Activated naive CD8-positive, alpha-beta T cell treated with anti-CD3 and anti-CD28 coated beads for 36 hours (primary cell): ENCODE data around the gene DCLRE1B. TPM values are rescaled to one million over a fixed set of nuclear protein-coding genes. Genes with fewer than 3 reads are reported as not detected.
A peak's percentile ranks its signal among the peaks of the same experiment; 100 is the strongest.

Experiments used
- DNase-seq: peaks from one replicate; pipeline ENCODE4 v3.0.0; 2021
- H3K27ac Mint-ChIP-seq: one replicate; pipeline ENCODE4 v1.8.0; 2022; ENCODE audit warnings: mild to moderate bottlenecking, moderate library complexity, mixed read lengths
- H3K27me3 Mint-ChIP-seq: one replicate; pipeline ENCODE4 v1.8.0; 2022; ENCODE audit warnings: mild to moderate bottlenecking, mixed read lengths
- H3K36me3 Mint-ChIP-seq: one replicate; pipeline ENCODE4 v1.8.0; 2021; ENCODE audit warnings: mild to moderate bottlenecking, mixed read lengths
- H3K4me1 Mint-ChIP-seq: one replicate; pipeline ENCODE4 v1.8.0; 2021; ENCODE audit warnings: mixed read lengths
- H3K4me3 Mint-ChIP-seq: one replicate; pipeline ENCODE4 v1.8.0; 2022; ENCODE audit warnings: mild to moderate bottlenecking, moderate library complexity, mixed read lengths
- H3K9me3 Mint-ChIP-seq: one replicate; pipeline ENCODE4 v1.8.0; 2022; ENCODE audit warnings: mixed read lengths
- total RNA-seq, 2 experiments: library from RNA; stranded (reverse); gene quantifications; one replicate each; pipeline ENCODE4 v1.2.3, GENCODE V29; 2021

DCLRE1B gene
- total RNA-seq, 2 experiments from 2014 or later = 25.2 to 26.5 TPM

- Mint-ChIP-seq H3K36me3 (peaks cover 8% of the 10 kb centered on the region), H3K27me3 (no peaks in the 10 kb centered on the region), H3K4me3 (peak within 1 kb of the TSS; percentile 95), H3K9me3 (no peaks in the 10 kb centered on the region), H3K4me1 (peaks cover 42% of the 10 kb centered on the region), H3K27ac (peak within 1 kb of the TSS; percentile 99)
- DNase-seq = peak; percentile 93
These were observed 24.0 kb downstream of the DCLRE1B start, which contains the start of gene HIPK1 for GRCh38 chr1:113928941-113929749. Gene HIPK1, plus strand, starts transcription at chr1:113929324.

- H3K27me3 Mint-ChIP-seq = no peaks in the 10 kb centered on the region
- H3K9me3 Mint-ChIP-seq = no peaks in the 10 kb centered on the region
- H3K4me3 Mint-ChIP-seq = peak overlapping the region; percentile 90
- peak overlapping the region; percentile 95 for H3K27ac Mint-ChIP-seq
- H3K36me3 Mint-ChIP-seq = peaks cover 8% of the 10 kb centered on the region
- peak; percentile 76 for DNase-seq
- peaks cover 46% of the 10 kb centered on the region for H3K4me1 Mint-ChIP-seq
These were observed 24.8 kb downstream of the DCLRE1B start for GRCh38 chr1:113929750-113930498.

- Mint-ChIP-seq H3K27ac (peak overlapping the region; percentile 95), H3K27me3 (no peaks in the 10 kb centered on the region), H3K9me3 (no peaks in the 10 kb centered on the region), H3K4me1 (peaks cover 52% of the 10 kb centered on the region), H3K36me3 (peaks cover 15% of the 10 kb centered on the region), H3K4me3 (peak overlapping the region; percentile 90)
- peak; percentile 75 for DNase-seq
These were observed 25.5 kb downstream of the DCLRE1B start for GRCh38 chr1:113930499-113931161.

- DNase-seq = no peak
- Mint-ChIP-seq H3K27ac (peak overlapping the region; percentile 95), H3K27me3 (no peaks in the 10 kb centered on the region), H3K9me3 (no peaks in the 10 kb centered on the region), H3K4me3 (peak overlapping the region; percentile 90), H3K36me3 (peaks cover 17% of the 10 kb centered on the region), H3K4me1 (peaks cover 60% of the 10 kb centered on the region)
These were observed 26.3 kb downstream of the DCLRE1B start for GRCh38 chr1:113931451-113931851.

GRCh38 chr1:113934006-113934405 is 28.9 kb downstream of the DCLRE1B start:
- peak overlapping the region; percentile 90 for H3K4me3 Mint-ChIP-seq
- H3K4me1 Mint-ChIP-seq = peaks cover 71% of the 10 kb centered on the region
- H3K27me3 Mint-ChIP-seq = no peaks in the 10 kb centered on the region
- peaks cover 23% of the 10 kb centered on the region for H3K36me3 Mint-ChIP-seq
- H3K27ac Mint-ChIP-seq = peak overlapping the region; percentile 95
- DNase-seq = no peak
- H3K9me3 Mint-ChIP-seq = no peaks in the 10 kb centered on the region

GRCh38 chr1:113934511-113935055 is 29.5 kb downstream of the DCLRE1B start:
- DNase-seq = no peak
- peaks cover 76% of the 10 kb centered on the region for H3K4me1 Mint-ChIP-seq
- peaks cover 23% of the 10 kb centered on the region for H3K36me3 Mint-ChIP-seq
- no peaks in the 10 kb centered on the region for H3K9me3 Mint-ChIP-seq
- H3K27me3 Mint-ChIP-seq = no peaks in the 10 kb centered on the region
- peak overlapping the region; percentile 90 for H3K4me3 Mint-ChIP-seq
- H3K27ac Mint-ChIP-seq = peak overlapping the region; percentile 36

GRCh38 chr1:113935176-113935575 is 30.1 kb downstream of the DCLRE1B start:
- H3K27me3 Mint-ChIP-seq = no peaks in the 10 kb centered on the region
- H3K4me3 Mint-ChIP-seq = no peak overlapping the region
- no peak for DNase-seq
- H3K27ac Mint-ChIP-seq = peak overlapping the region; percentile 32
- H3K9me3 Mint-ChIP-seq = no peaks in the 10 kb centered on the region
- peaks cover 23% of the 10 kb centered on the region for H3K36me3 Mint-ChIP-seq
- peaks cover 82% of the 10 kb centered on the region for H3K4me1 Mint-ChIP-seq

GRCh38 chr1:113935970-113936369 is 30.8 kb downstream of the DCLRE1B start:
- H3K9me3 Mint-ChIP-seq = no peaks in the 10 kb centered on the region

GRCh38 chr1:113937146-113937545 is 32.0 kb downstream of the DCLRE1B start:
- Mint-ChIP-seq H3K4me1 (peaks cover 86% of the 10 kb centered on the region), H3K27ac (peak overlapping the region; percentile 73), H3K36me3 (peaks cover 37% of the 10 kb centered on the region), H3K4me3 (peak overlapping the region; percentile 52), H3K9me3 (no peaks in the 10 kb centered on the region), H3K27me3 (no peaks in the 10 kb centered on the region)
- DNase-seq = no peak

More at GRCh38 chr1:113935970-113936369, 30.8 kb downstream of the DCLRE1B start:
- Mint-ChIP-seq H3K27ac (peak overlapping the region; percentile 32), H3K4me3 (no peak overlapping the region), H3K4me1 (peaks cover 89% of the 10 kb centered on the region), H3K36me3 (peaks cover 29% of the 10 kb centered on the region), H3K27me3 (no peaks in the 10 kb centered on the region)
- no peak for DNase-seq

GRCh38 chr1:113938192-113938591 is 33.1 kb downstream of the DCLRE1B start:
- Mint-ChIP-seq H3K9me3 (no peaks in the 10 kb centered on the region), H3K27me3 (no peaks in the 10 kb centered on the region), H3K4me1 (peaks cover 81% of the 10 kb centered on the region), H3K27ac (peak overlapping the region; percentile 73), H3K4me3 (no peak overlapping the region), H3K36me3 (peaks cover 40% of the 10 kb centered on the region)
- no peak for DNase-seq

GRCh38 chr1:113940365-113941244 is 35.5 kb downstream of the DCLRE1B start:
- Mint-ChIP-seq H3K36me3 (peaks cover 42% of the 10 kb centered on the region), H3K27ac (peak overlapping the region; percentile 92), H3K4me1 (peaks cover 74% of the 10 kb centered on the region), H3K27me3 (no peaks in the 10 kb centered on the region), H3K9me3 (no peaks in the 10 kb centered on the region), H3K4me3 (peak overlapping the region; percentile 69)
- DNase-seq = peak; percentile 75

GRCh38 chr1:113941245-113941559 is 36.1 kb downstream of the DCLRE1B start:
- Mint-ChIP-seq H3K36me3 (peaks cover 41% of the 10 kb centered on the region), H3K4me1 (peaks cover 73% of the 10 kb centered on the region)

GRCh38 chr1:113942527-113942926 is 37.4 kb downstream of the DCLRE1B start:
- Mint-ChIP-seq H3K4me3 (no peak overlapping the region), H3K36me3 (peaks cover 37% of the 10 kb centered on the region), H3K9me3 (no peaks in the 10 kb centered on the region)

More at GRCh38 chr1:113941245-113941559, 36.1 kb downstream of the DCLRE1B start:
- H3K4me3 Mint-ChIP-seq = peak overlapping the region; percentile 69
- peak overlapping the region; percentile 92 for H3K27ac Mint-ChIP-seq
- H3K27me3 Mint-ChIP-seq = no peaks in the 10 kb centered on the region
- H3K9me3 Mint-ChIP-seq = no peaks in the 10 kb centered on the region
- no peak for DNase-seq

More at GRCh38 chr1:113942527-113942926, 37.4 kb downstream of the DCLRE1B start:
- H3K27ac Mint-ChIP-seq = no peak overlapping the region
- no peaks in the 10 kb centered on the region for H3K27me3 Mint-ChIP-seq
- no peak for DNase-seq
- peaks cover 75% of the 10 kb centered on the region for H3K4me1 Mint-ChIP-seq
